ENCODE results near the gene GEMIN2. TPM values are rescaled to one million over a fixed set of nuclear protein-coding genes. Genes with fewer than 3 reads are reported as not detected.
"Not testable (repeated sequence)": the region's sequence is repeated elsewhere in the genome, so short reads cannot be mapped to it uniquely, and the experiment has no call there.

GEMIN2 gene
- polyA plus RNA-seq, 2 of the 4 experiments (the other 2 are of a cell fraction): 30.6 to 67.8 TPM

- TF ChIP-seq, protein P1, sequence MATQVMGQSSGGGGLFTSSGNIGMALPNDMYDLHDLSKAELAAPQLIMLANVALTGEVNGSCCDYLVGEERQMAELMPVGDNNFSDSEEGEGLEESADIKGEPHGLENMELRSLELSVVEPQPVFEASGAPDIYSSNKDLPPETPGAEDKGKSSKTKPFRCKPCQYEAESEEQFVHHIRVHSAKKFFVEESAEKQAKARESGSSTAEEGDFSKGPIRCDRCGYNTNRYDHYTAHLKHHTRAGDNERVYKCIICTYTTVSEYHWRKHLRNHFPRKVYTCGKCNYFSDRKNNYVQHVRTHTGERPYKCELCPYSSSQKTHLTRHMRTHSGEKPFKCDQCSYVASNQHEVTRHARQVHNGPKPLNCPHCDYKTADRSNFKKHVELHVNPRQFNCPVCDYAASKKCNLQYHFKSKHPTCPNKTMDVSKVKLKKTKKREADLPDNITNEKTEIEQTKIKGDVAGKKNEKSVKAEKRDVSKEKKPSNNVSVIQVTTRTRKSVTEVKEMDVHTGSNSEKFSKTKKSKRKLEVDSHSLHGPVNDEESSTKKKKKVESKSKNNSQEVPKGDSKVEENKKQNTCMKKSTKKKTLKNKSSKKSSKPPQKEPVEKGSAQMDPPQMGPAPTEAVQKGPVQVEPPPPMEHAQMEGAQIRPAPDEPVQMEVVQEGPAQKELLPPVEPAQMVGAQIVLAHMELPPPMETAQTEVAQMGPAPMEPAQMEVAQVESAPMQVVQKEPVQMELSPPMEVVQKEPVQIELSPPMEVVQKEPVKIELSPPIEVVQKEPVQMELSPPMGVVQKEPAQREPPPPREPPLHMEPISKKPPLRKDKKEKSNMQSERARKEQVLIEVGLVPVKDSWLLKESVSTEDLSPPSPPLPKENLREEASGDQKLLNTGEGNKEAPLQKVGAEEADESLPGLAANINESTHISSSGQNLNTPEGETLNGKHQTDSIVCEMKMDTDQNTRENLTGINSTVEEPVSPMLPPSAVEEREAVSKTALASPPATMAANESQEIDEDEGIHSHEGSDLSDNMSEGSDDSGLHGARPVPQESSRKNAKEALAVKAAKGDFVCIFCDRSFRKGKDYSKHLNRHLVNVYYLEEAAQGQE (IDR thresholded peaks at IDR 0.05): no peak
- no peak for TF ChIP-seq RARB (CRISPR knock-in tag; IDR thresholded peaks at IDR 0.05)
- TF ChIP-seq, protein P2, sequence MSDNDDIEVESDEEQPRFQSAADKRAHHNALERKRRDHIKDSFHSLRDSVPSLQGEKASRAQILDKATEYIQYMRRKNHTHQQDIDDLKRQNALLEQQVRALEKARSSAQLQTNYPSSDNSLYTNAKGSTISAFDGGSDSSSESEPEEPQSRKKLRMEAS (IDR thresholded peaks at IDR 0.05): peak; percentile 51
- TF ChIP-seq POLR2A (IDR thresholded peaks at IDR 0.05; ENCODE audit: low read length): peak; percentile 83
Measured at GRCh38 chr14:39102969-39103957, 10.9 kb upstream of the GEMIN2 start, which contains the start of gene SEC23A (continued).

- Histone ChIP-seq H3K4me3 (peak overlapping the region; percentile 90), H3K4me1 (peaks cover 18% of the 10 kb centered on the region), H3K4me2 (peak overlapping the region; percentile 82), H3K27ac (peak overlapping the region; percentile 97)
- not testable (repeated sequence) for DNase-seq (ENCODE audit: low read depth in 1 of 2, low spot score in 1 of 2); FAIRE-seq; ATAC-seq; H3K9me3 ChIP-seq
- CTCF ChIA-PET: interaction anchor here (0.5 to 2.2 kb wide), 2 partner anchors 85 to 322 kb away, joined by 3 to 11 read pairs; no protein-coding TSS in a partner anchor
- POLR2A ChIA-PET: interaction anchor here (1.3 to 2.2 kb wide), 3 partner anchors 66 to 322 kb away, joined by 3 to 34 read pairs (median 5); partner anchors contain the start of gene TRAPPC6B
- 88% methylated on average over 17 of the region's 17 CpGs for WGBS (ENCODE audit: missing lambda C conversion rate)
Measured at GRCh38 chr14:39104078-39104801, 9.9 kb upstream of the GEMIN2 start.

DNA sequence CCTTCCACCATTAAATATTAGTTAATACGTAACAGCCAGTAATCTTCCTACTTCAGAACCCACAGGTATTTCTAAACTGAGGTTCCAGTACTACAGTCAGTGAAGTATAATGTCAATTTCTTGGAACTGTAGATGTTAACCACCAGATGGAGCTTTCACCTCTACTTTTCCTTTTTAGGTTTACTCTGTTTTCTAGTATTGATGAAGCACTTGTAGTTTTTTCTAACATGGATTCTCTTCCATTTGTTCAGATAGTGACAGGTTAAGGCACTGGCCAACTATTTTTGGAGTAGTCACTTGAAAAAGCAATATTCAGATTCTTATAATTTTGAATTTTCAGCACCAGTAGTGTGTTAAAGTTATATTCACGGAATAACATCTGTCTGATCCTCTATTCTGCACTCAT is 6.5 kb upstream of the GEMIN2 start:
- CTCF ChIA-PET: interaction anchor here (0.6 to 2.5 kb wide), 14 partner anchors 9 to 324 kb away, joined by 3 to 13 read pairs (median 4); partner anchors contain the start of genes FBXO33 and TRAPPC6B
- FAIRE-seq: no peak
- Histone ChIP-seq H3K27ac (no peak overlapping the region), H3K4me2 (no peak overlapping the region), H3K9me3 (no peaks in the 10 kb centered on the region), H3K4me1 (peaks cover 10% of the 10 kb centered on the region), H3K4me3 (no peak overlapping the region)
- ATAC-seq: no peak
- WGBS (ENCODE audit: missing lambda C conversion rate): 51% methylated on average over 2 of the region's 2 CpGs
- TF ChIP-seq RAD21 (conservative IDR thresholded peaks at IDR 0.05 in 1 of 2, IDR thresholded peaks at IDR 0.05 in 1 of 2) (peak; percentile 70 to 75; a peak in 4 of 5 replicates), ZFP36 (IDR thresholded peaks at IDR 0.05; ENCODE audit: borderline replicate concordance, partially characterized antibody) (no peak), SMC3 (IDR thresholded peaks at IDR 0.05) (peak; percentile 83), JUNB (IDR thresholded peaks at IDR 0.05) (no peak)
- TF ChIP-seq, protein P3, sequence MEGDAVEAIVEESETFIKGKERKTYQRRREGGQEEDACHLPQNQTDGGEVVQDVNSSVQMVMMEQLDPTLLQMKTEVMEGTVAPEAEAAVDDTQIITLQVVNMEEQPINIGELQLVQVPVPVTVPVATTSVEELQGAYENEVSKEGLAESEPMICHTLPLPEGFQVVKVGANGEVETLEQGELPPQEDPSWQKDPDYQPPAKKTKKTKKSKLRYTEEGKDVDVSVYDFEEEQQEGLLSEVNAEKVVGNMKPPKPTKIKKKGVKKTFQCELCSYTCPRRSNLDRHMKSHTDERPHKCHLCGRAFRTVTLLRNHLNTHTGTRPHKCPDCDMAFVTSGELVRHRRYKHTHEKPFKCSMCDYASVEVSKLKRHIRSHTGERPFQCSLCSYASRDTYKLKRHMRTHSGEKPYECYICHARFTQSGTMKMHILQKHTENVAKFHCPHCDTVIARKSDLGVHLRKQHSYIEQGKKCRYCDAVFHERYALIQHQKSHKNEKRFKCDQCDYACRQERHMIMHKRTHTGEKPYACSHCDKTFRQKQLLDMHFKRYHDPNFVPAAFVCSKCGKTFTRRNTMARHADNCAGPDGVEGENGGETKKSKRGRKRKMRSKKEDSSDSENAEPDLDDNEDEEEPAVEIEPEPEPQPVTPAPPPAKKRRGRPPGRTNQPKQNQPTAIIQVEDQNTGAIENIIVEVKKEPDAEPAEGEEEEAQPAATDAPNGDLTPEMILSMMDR (IDR thresholded peaks at IDR 0.05): peak; percentile 70
- POLR2A ChIA-PET: interaction anchor here (1.4 kb wide), 1 partner anchor 63 kb away, joined by 5 read pairs; the partner anchor contains the start of gene TRAPPC6B
- DNase-seq (ENCODE audit: low read depth in 1 of 2, low spot score in 1 of 2): peak; percentile 44 to 52

GRCh38 chr14:39108791-39109190 is 5.3 kb upstream of the GEMIN2 start:
- Histone ChIP-seq H3K4me2 (no peak overlapping the region), H3K9me3 (no peaks in the 10 kb centered on the region), H3K4me1 (peaks cover 15% of the 10 kb centered on the region), H3K4me3 (no peak overlapping the region), H3K27ac (no peak overlapping the region)
- no peak for DNase-seq (ENCODE audit: low read depth in 1 of 2, low spot score in 1 of 2)
- ATAC-seq: no peak
- POLR2A ChIA-PET: no interaction called here
- TF ChIP-seq MAFK (IDR thresholded peaks at IDR 0.05; ENCODE audit: partially characterized antibody): peak; percentile 18
- TF ChIP-seq CBX2 (IDR thresholded peaks at IDR 0.05; ENCODE audit: borderline replicate concordance, low read depth): no peak
- CTCF ChIA-PET: interaction anchor here (1.1 kb wide), 1 partner anchor 318 kb away, joined by 9 read pairs; no protein-coding TSS in a partner anchor
- no peak for FAIRE-seq
- WGBS (ENCODE audit: missing lambda C conversion rate): 64% methylated on average over 3 of the region's 3 CpGs
